Activated CD4-positive, alpha-beta T cell treated with anti-CD3 and anti-CD28 coated beads for 24 hours (primary cell): ENCODE data around the gene BTBD1.
A peak's percentile ranks its signal among the peaks of the same experiment; 100 is the strongest.
"Not testable (repeated sequence)": the region's sequence is repeated elsewhere in the genome, so short reads cannot be mapped to it uniquely, and the experiment has no call there.

Source experiments
- DNase-seq, 2 donors: peaks; one replicate each; pipeline ENCODE4 v3.0.0-alpha.2; 2020; ENCODE audit warnings: low read depth in 2 of 2

BTBD1 gene

GRCh38 chr15:83057696-83058376, 9.2 kb downstream of the BTBD1 start:
- no peak for DNase-seq

GRCh38 chr15:83057002-83057401, 10.1 kb downstream of the BTBD1 start:
- no peak for DNase-seq

GRCh38 chr15:83053151-83053550, 13.9 kb downstream of the BTBD1 start:
- DNase-seq = no peak

- no peak for DNase-seq
Observed at GRCh38 chr15:83046558-83047127, 20.4 kb downstream of the BTBD1 start.

- DNase-seq = no peak
Observed at GRCh38 chr15:83044156-83044555, 22.9 kb downstream of the BTBD1 start.

- no peak for DNase-seq
Observed at GRCh38 chr15:83039206-83039605, 27.8 kb downstream of the BTBD1 start.

GRCh38 chr15:83036253-83036652, 30.8 kb downstream of the BTBD1 start:
- no peak for DNase-seq

- DNase-seq = not testable (repeated sequence)
Observed at GRCh38 chr15:83031234-83031633, 35.8 kb downstream of the BTBD1 start.

- no peak for DNase-seq
Observed at GRCh38 chr15:83030021-83030420, 37.0 kb downstream of the BTBD1 start.

- no peak for DNase-seq
Observed at GRCh38 chr15:83018436-83018835, 48.6 kb downstream of the BTBD1 start.

GRCh38 chr15:83016906-83017305, 50.1 kb downstream of the BTBD1 start:
- DNase-seq = no peak

GRCh38 chr15:83015361-83015760, 51.7 kb downstream of the BTBD1 start:
- DNase-seq = no peak

- DNase-seq = no peak
Observed at GRCh38 chr15:83014205-83014653, 52.8 kb downstream of the BTBD1 start.

- DNase-seq = no peak
Observed at GRCh38 chr15:83012636-83013035, 54.4 kb downstream of the BTBD1 start.

- DNase-seq = no peak
Observed at GRCh38 chr15:83012076-83012426, 55.0 kb downstream of the BTBD1 start.

- DNase-seq = peak; percentile 76 to 79
Observed at GRCh38 chr15:83011271-83012075, 55.6 kb downstream of the BTBD1 start, which contains the start of gene C15orf40. Gene C15orf40, minus strand, starts transcription at chr15:83011639. Its CDS starts 32 bp downstream, at chr15:83011607.

GRCh38 chr15:83010709-83011270, 56.3 kb downstream of the BTBD1 start:
- peak; percentile 68 to 70 for DNase-seq

GRCh38 chr15:83000672-83001031, 66.4 kb downstream of the BTBD1 start:
- not testable (repeated sequence) for DNase-seq

GRCh38 chr15:82999905-83000671, 67.0 kb downstream of the BTBD1 start:
- DNase-seq = no peak

GRCh38 chr15:82999426-82999825, 67.6 kb downstream of the BTBD1 start:
- DNase-seq = no peak

- DNase-seq = no peak
Observed at GRCh38 chr15:82995938-82996337, 71.1 kb downstream of the BTBD1 start.

GRCh38 chr15:82995076-82995475, 72.0 kb downstream of the BTBD1 start:
- DNase-seq = no peak
